Body of pancreas (tissue), 4 donors: ENCODE results near the gene RITA1.

Experiments used
- POLR2A ChIP-seq, 3 donors: fragments of 450-650 bp; IDR thresholded peaks; one replicate each; pipeline ENCODE4 v1.6.1; 2016; ENCODE audit warnings: antibody characterized with exemption in 3 of 3, mild to moderate bottlenecking in 2 of 3
- TF ChIP-seq, protein P1 (sequence below), 7 experiments: fragments of 450-650 bp in 4 of 7; fragments of 200-600 bp in 3 of 7; sonication (generic) in 3 of 7; IDR thresholded peaks; one replicate each; pipeline ENCODE4 v1.5.1; 2016 to 2019; ENCODE audit warnings: antibody characterized with exemption in 7 of 7

DNA sequence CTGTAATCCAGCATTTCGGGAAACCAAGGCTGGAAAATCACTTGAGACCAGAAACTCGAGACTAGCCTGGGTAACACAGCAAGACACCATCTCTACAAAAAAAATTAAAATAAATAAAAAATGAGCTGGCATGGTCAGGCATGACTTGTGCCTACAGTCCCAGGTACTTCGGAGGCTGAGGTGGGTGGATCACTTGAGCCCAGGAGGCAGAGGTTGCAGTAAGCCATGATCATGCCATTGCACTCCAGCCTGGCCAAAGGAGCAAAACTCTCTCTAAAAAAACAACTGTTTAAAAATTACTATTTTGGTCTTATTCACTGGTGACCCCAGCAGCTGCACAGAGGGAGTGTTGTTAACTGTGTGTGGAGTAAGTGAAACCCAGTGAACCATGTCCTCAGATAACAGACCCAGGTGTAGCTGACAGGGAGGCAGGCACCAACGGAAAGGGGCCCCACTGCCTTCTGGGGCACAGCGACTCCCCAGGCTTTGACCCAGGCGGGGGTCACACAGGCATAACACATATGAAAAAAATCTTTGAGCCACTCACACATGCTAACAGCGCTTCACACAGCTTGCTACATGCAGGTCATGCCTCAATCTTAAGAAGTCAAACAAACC is 12.3 kb upstream of the RITA1 start:
- TF ChIP-seq, protein P1, sequence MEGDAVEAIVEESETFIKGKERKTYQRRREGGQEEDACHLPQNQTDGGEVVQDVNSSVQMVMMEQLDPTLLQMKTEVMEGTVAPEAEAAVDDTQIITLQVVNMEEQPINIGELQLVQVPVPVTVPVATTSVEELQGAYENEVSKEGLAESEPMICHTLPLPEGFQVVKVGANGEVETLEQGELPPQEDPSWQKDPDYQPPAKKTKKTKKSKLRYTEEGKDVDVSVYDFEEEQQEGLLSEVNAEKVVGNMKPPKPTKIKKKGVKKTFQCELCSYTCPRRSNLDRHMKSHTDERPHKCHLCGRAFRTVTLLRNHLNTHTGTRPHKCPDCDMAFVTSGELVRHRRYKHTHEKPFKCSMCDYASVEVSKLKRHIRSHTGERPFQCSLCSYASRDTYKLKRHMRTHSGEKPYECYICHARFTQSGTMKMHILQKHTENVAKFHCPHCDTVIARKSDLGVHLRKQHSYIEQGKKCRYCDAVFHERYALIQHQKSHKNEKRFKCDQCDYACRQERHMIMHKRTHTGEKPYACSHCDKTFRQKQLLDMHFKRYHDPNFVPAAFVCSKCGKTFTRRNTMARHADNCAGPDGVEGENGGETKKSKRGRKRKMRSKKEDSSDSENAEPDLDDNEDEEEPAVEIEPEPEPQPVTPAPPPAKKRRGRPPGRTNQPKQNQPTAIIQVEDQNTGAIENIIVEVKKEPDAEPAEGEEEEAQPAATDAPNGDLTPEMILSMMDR (IDR thresholded peaks at IDR 0.05), result no peak
- no peak for TF ChIP-seq POLR2A (IDR thresholded peaks at IDR 0.05)
